NCI-H82 (cell line): ENCODE data around the gene DQX1.

Source experiments
- DNase-seq: peaks from one replicate; lab custom pipeline; 2025; lab: John Stamatoyannopoulos, UW

The DQX1 gene

GRCh38 chr2:74532222-74532621 is 6.2 kb upstream of the DQX1 start:
- DNase-seq = peak; percentile 65

GRCh38 chr2:74531666-74532065 is 5.6 kb upstream of the DQX1 start:
- no peak for DNase-seq

GRCh38 chr2:74530239-74531187 is 4.5 kb upstream of the DQX1 start:
- peak; percentile 68 for DNase-seq

- peak; percentile 100 for DNase-seq
Measured at GRCh38 chr2:74529357-74530238, 3.6 kb upstream of the DQX1 start, which contains the start of the genes AUP1 and HTRA2. AUP1 (minus strand) TSS chr2:74529706; CDS start chr2:74529629, 77 bp downstream. HTRA2 (plus strand) TSS chr2:74529933; CDS start chr2:74530007, 74 bp downstream.

- DNase-seq = no peak
Measured at GRCh38 chr2:74528600-74529356, 2.7 kb upstream of the DQX1 start.

GRCh38 chr2:74527741-74528140 is 1.7 kb upstream of the DQX1 start:
- no peak for DNase-seq

- no peak for DNase-seq
Measured at GRCh38 chr2:74526649-74527230, 709 bp upstream of the DQX1 start.

GRCh38 chr2:74524955-74525716 is 895 bp downstream of the DQX1 start:
- no peak for DNase-seq

- no peak for DNase-seq
Measured at GRCh38 chr2:74524005-74524404, 2.0 kb downstream of the DQX1 start.

GRCh38 chr2:74522516-74522915 is 3.5 kb downstream of the DQX1 start:
- DNase-seq = no peak

GRCh38 chr2:74516650-74517049 is 9.4 kb downstream of the DQX1 start:
- no peak for DNase-seq

GRCh38 chr2:74515981-74516633 is 9.9 kb downstream of the DQX1 start:
- peak; percentile 68 for DNase-seq

GRCh38 chr2:74515271-74515980 is 10.6 kb downstream of the DQX1 start:
- no peak for DNase-seq

- no peak for DNase-seq
Measured at GRCh38 chr2:74514368-74515270, 11.4 kb downstream of the DQX1 start, which contains the start of gene TLX2. TLX2 (plus strand) TSS chr2:74514450; CDS start chr2:74514807, 357 bp downstream.

GRCh38 chr2:74513605-74514367 is 12.2 kb downstream of the DQX1 start:
- DNase-seq = peak; percentile 96

GRCh38 chr2:74512744-74513604 is 13.1 kb downstream of the DQX1 start:
- peak; percentile 97 for DNase-seq
